ENCODE data around the gene SSTR4.

The SSTR4 gene

DNA sequence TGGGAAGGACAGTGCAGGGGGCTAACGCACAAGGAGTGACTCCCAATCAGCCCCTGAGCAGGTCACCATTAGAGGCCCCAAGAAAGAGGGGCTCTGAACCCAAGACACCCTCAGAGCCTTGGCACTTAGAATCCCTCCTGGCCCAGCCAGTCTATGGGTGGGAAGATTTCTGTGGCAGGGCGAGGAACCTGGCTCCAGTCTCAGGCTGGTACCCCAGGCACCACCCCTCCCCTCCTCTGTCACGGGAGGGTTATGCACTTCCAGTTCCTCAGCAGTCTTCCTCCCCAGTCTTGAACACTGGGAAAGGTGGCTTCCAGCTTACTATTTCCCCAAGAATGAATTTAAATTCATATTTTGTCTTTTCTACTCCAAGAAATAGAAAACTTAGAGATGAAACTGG lies 27.6 kb upstream of the SSTR4 start:
- no peak overlapping the region for H3K14ac ChIP-seq (ENCODE audit: low read length)
- no peaks in the 10 kb centered on the region for H3K79me1 ChIP-seq (ENCODE audit: low read depth, low read length)
- no peak overlapping the region for H2BK5ac ChIP-seq (ENCODE audit: low read length)
- H3K4me1 ChIP-seq (ENCODE audit: control insufficient read depth in 2 of 2, insufficient read depth in 1 of 2, low read depth in 1 of 2, low read length in 2 of 2): no peaks in the 10 kb centered on the region
- H2AK5ac ChIP-seq (ENCODE audit: low read depth, low read length): no peak overlapping the region
- no peak overlapping the region for H3K9ac ChIP-seq (ENCODE audit: low read depth, low read length, poor library complexity)
- H3K4me3 ChIP-seq (ENCODE audit: low read length in 2 of 2): no peak overlapping the region
- H3K27me3 ChIP-seq (ENCODE audit: control insufficient read depth in 3 of 3, insufficient read depth in 3 of 3, low read depth in 1 of 3, low read length in 3 of 3): no peaks in the 10 kb centered on the region
- no peak overlapping the region for H4K8ac ChIP-seq (ENCODE audit: low read depth, low read length)
- H3K36me3 ChIP-seq (replicated peaks in 1 of 2; ENCODE audit: control insufficient read depth in 2 of 2, insufficient read depth in 2 of 2, low read length in 2 of 2): no peaks in the 10 kb centered on the region
- no peak overlapping the region for H3K23ac ChIP-seq (ENCODE audit: low read depth, low read length, poor library complexity)
- no peak overlapping the region for H3K4me2 ChIP-seq (ENCODE audit: insufficient read depth, low read length, poor library complexity, severe bottlenecking)
- H2BK12ac ChIP-seq (ENCODE audit: low read length): no peak overlapping the region
- H4K91ac ChIP-seq (ENCODE audit: low read depth, low read length, poor library complexity): no peak overlapping the region
- no peak overlapping the region for H2BK120ac ChIP-seq (ENCODE audit: low read depth, low read length)
- no peaks in the 10 kb centered on the region for H3K9me3 ChIP-seq (replicated peaks in 1 of 2; ENCODE audit: control insufficient read depth in 2 of 2, insufficient read depth in 1 of 2, low read depth in 1 of 2, low read length in 2 of 2)
- no peak overlapping the region for H2AFZ ChIP-seq (ENCODE audit: low read length)
- no peak overlapping the region for H3K18ac ChIP-seq (ENCODE audit: low read length)
- no peak overlapping the region for H3K4ac ChIP-seq (ENCODE audit: low read length)
- H3K27ac ChIP-seq (replicated peaks; ENCODE audit: low read length): no peak overlapping the region
- no peak for DNase-seq (ENCODE audit: low spot score)
- no CpG with 5 or more reads among the region's 3 CpGs for WGBS, 2 donors (ENCODE audit: extremely low coverage in 2 of 2, insufficient read length in 2 of 2, insufficient replicate concordance in 1 of 2)
- no peak overlapping the region for H2BK15ac ChIP-seq (ENCODE audit: low read length)

- H3K4me3 ChIP-seq (ENCODE audit: low read length in 2 of 2): no peak overlapping the region
- H2BK120ac ChIP-seq (ENCODE audit: low read depth, low read length): no peak overlapping the region
- H2AFZ ChIP-seq (ENCODE audit: low read length): no peak overlapping the region
- no peak overlapping the region for H4K8ac ChIP-seq (ENCODE audit: low read depth, low read length)
- H3K4me2 ChIP-seq (ENCODE audit: insufficient read depth, low read length, poor library complexity, severe bottlenecking): no peak overlapping the region
- no peaks in the 10 kb centered on the region for H3K9me3 ChIP-seq (replicated peaks in 1 of 2; ENCODE audit: control insufficient read depth in 2 of 2, insufficient read depth in 1 of 2, low read depth in 1 of 2, low read length in 2 of 2)
- no peak overlapping the region for H3K14ac ChIP-seq (ENCODE audit: low read length)
- no peak overlapping the region for H3K9ac ChIP-seq (ENCODE audit: low read depth, low read length, poor library complexity)
- H3K4me1 ChIP-seq (ENCODE audit: control insufficient read depth in 2 of 2, insufficient read depth in 1 of 2, low read depth in 1 of 2, low read length in 2 of 2): no peaks in the 10 kb centered on the region
- no peak overlapping the region for H3K23ac ChIP-seq (ENCODE audit: low read depth, low read length, poor library complexity)
- H3K27ac ChIP-seq (replicated peaks; ENCODE audit: low read length): no peak overlapping the region
- WGBS, 2 donors (ENCODE audit: extremely low coverage in 2 of 2, insufficient read length in 2 of 2, insufficient replicate concordance in 1 of 2): no CpG with 5 or more reads among the region's 9 CpGs
- H2BK5ac ChIP-seq (ENCODE audit: low read length): no peak overlapping the region
- H3K79me1 ChIP-seq (ENCODE audit: low read depth, low read length): no peaks in the 10 kb centered on the region
- H2AK5ac ChIP-seq (ENCODE audit: low read depth, low read length): no peak overlapping the region
- no peak overlapping the region for H2BK12ac ChIP-seq (ENCODE audit: low read length)
- no peaks in the 10 kb centered on the region for H3K36me3 ChIP-seq (replicated peaks in 1 of 2; ENCODE audit: control insufficient read depth in 2 of 2, insufficient read depth in 2 of 2, low read length in 2 of 2)
- no peak for DNase-seq (ENCODE audit: low spot score)
- no peak overlapping the region for H3K4ac ChIP-seq (ENCODE audit: low read length)
- H3K18ac ChIP-seq (ENCODE audit: low read length): no peak overlapping the region
- H3K27me3 ChIP-seq (ENCODE audit: control insufficient read depth in 3 of 3, insufficient read depth in 3 of 3, low read depth in 1 of 3, low read length in 3 of 3): no peaks in the 10 kb centered on the region
- no peak overlapping the region for H2BK15ac ChIP-seq (ENCODE audit: low read length)
- no peak overlapping the region for H4K91ac ChIP-seq (ENCODE audit: low read depth, low read length, poor library complexity)
These were observed 27.0 kb upstream of the SSTR4 start for GRCh38 chr20:23007886-23008655.

DNA sequence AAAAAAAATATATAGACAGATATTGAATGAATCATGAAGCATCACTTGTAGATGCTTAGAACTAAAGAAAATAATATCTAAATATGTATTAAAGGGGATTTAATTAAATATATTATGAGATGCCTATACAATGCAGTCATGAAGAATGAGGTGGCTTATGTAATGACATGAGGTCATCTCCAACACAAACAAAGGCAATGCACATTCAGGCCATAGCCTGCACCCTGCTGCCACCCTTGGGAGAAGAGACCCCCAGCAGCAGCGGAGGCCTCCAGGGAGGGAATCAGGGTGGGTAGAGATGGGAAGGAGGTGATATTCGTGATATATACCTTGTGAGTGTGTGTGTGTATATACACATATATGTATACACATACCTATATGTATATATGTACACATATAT lies 26.4 kb upstream of the SSTR4 start:
- no peak overlapping the region for H4K91ac ChIP-seq (ENCODE audit: low read depth, low read length, poor library complexity)
- no peak overlapping the region for H3K23ac ChIP-seq (ENCODE audit: low read depth, low read length, poor library complexity)
- no peak overlapping the region for H3K18ac ChIP-seq (ENCODE audit: low read length)
- H2AFZ ChIP-seq (ENCODE audit: low read length): no peak overlapping the region
- no peak overlapping the region for H2AK5ac ChIP-seq (ENCODE audit: low read depth, low read length)
- no peaks in the 10 kb centered on the region for H3K4me1 ChIP-seq (ENCODE audit: control insufficient read depth in 2 of 2, insufficient read depth in 1 of 2, low read depth in 1 of 2, low read length in 2 of 2)
- H2BK12ac ChIP-seq (ENCODE audit: low read length): no peak overlapping the region
- WGBS, 2 donors (ENCODE audit: extremely low coverage in 2 of 2, insufficient read length in 2 of 2, insufficient replicate concordance in 1 of 2): no CpG with 5 or more reads among the region's 2 CpGs
- DNase-seq (ENCODE audit: low spot score): no peak
- no peaks in the 10 kb centered on the region for H3K79me1 ChIP-seq (ENCODE audit: low read depth, low read length)
- H3K27ac ChIP-seq (replicated peaks; ENCODE audit: low read length): no peak overlapping the region
- H3K4me3 ChIP-seq (ENCODE audit: low read length in 2 of 2): no peak overlapping the region
- H3K14ac ChIP-seq (ENCODE audit: low read length): no peak overlapping the region
- no peak overlapping the region for H4K8ac ChIP-seq (ENCODE audit: low read depth, low read length)
- no peaks in the 10 kb centered on the region for H3K27me3 ChIP-seq (ENCODE audit: control insufficient read depth in 3 of 3, insufficient read depth in 3 of 3, low read depth in 1 of 3, low read length in 3 of 3)
- H3K9me3 ChIP-seq (replicated peaks in 1 of 2; ENCODE audit: control insufficient read depth in 2 of 2, insufficient read depth in 1 of 2, low read depth in 1 of 2, low read length in 2 of 2): no peaks in the 10 kb centered on the region
- H3K4ac ChIP-seq (ENCODE audit: low read length): no peak overlapping the region
- no peak overlapping the region for H2BK15ac ChIP-seq (ENCODE audit: low read length)
- no peaks in the 10 kb centered on the region for H3K36me3 ChIP-seq (replicated peaks in 1 of 2; ENCODE audit: control insufficient read depth in 2 of 2, insufficient read depth in 2 of 2, low read length in 2 of 2)
- H3K9ac ChIP-seq (ENCODE audit: low read depth, low read length, poor library complexity): peak overlapping the region; percentile 32
- H2BK120ac ChIP-seq (ENCODE audit: low read depth, low read length): no peak overlapping the region
- H3K4me2 ChIP-seq (ENCODE audit: insufficient read depth, low read length, poor library complexity, severe bottlenecking): no peak overlapping the region
- H2BK5ac ChIP-seq (ENCODE audit: low read length): no peak overlapping the region

DNA sequence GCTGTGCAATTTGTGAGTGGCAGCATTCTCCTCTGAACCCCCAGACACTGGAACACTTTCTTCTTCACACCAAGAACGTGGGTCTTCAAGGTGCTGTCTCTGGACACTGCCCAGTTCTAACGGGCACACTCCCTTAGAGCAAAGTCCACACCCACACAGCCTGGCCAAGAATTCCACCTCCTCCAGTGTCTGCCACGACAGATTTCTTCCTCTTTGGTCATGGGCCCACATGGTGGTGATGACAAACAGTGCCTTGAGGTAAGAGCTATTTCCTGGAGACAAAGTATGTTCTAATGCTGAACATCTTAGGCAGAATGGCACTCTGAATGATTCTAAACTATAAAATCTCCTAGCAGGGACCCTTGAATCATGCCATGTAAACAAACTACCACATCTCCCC lies 25.5 kb upstream of the SSTR4 start:
- DNase-seq (ENCODE audit: low spot score): no peak
- no peak overlapping the region for H2BK120ac ChIP-seq (ENCODE audit: low read depth, low read length)
- no peaks in the 10 kb centered on the region for H3K79me1 ChIP-seq (ENCODE audit: low read depth, low read length)
- no peak overlapping the region for H2AK5ac ChIP-seq (ENCODE audit: low read depth, low read length)
- H3K27ac ChIP-seq (replicated peaks; ENCODE audit: low read length): no peak overlapping the region
- no peak overlapping the region for H3K14ac ChIP-seq (ENCODE audit: low read length)
- no peaks in the 10 kb centered on the region for H3K9me3 ChIP-seq (replicated peaks in 1 of 2; ENCODE audit: control insufficient read depth in 2 of 2, insufficient read depth in 1 of 2, low read depth in 1 of 2, low read length in 2 of 2)
- H4K8ac ChIP-seq (ENCODE audit: low read depth, low read length): no peak overlapping the region
- no peak overlapping the region for H2AFZ ChIP-seq (ENCODE audit: low read length)
- WGBS, 2 donors (ENCODE audit: extremely low coverage in 2 of 2, insufficient read length in 2 of 2, insufficient replicate concordance in 1 of 2): no CpG with 5 or more reads among the region's 3 CpGs
- no peak overlapping the region for H3K23ac ChIP-seq (ENCODE audit: low read depth, low read length, poor library complexity)
- no peaks in the 10 kb centered on the region for H3K4me1 ChIP-seq (ENCODE audit: control insufficient read depth in 2 of 2, insufficient read depth in 1 of 2, low read depth in 1 of 2, low read length in 2 of 2)
- no peak overlapping the region for H3K18ac ChIP-seq (ENCODE audit: low read length)
- no peak overlapping the region for H2BK5ac ChIP-seq (ENCODE audit: low read length)
- H3K4ac ChIP-seq (ENCODE audit: low read length): no peak overlapping the region
- no peak overlapping the region for H2BK15ac ChIP-seq (ENCODE audit: low read length)
- no peak overlapping the region for H4K91ac ChIP-seq (ENCODE audit: low read depth, low read length, poor library complexity)
- no peaks in the 10 kb centered on the region for H3K27me3 ChIP-seq (ENCODE audit: control insufficient read depth in 3 of 3, insufficient read depth in 3 of 3, low read depth in 1 of 3, low read length in 3 of 3)
- no peak overlapping the region for H2BK12ac ChIP-seq (ENCODE audit: low read length)
- H3K36me3 ChIP-seq (replicated peaks in 1 of 2; ENCODE audit: control insufficient read depth in 2 of 2, insufficient read depth in 2 of 2, low read length in 2 of 2): no peaks in the 10 kb centered on the region
- H3K4me3 ChIP-seq (ENCODE audit: low read length in 2 of 2): no peak overlapping the region
- no peak overlapping the region for H3K9ac ChIP-seq (ENCODE audit: low read depth, low read length, poor library complexity)
- H3K4me2 ChIP-seq (ENCODE audit: insufficient read depth, low read length, poor library complexity, severe bottlenecking): no peak overlapping the region

Measured in neuronal stem cell (in vitro differentiated cells).